Glomerular visceral epithelial cell (primary cell): ENCODE results near the gene MAD1L1.
A peak's percentile ranks its signal among the peaks of the same experiment; 100 is the strongest.

Experiments
- DNase-seq: peaks from one replicate; pipeline ENCODE4 v3.0.0-alpha.2; 2016; ENCODE audit errors: extremely low spot score

Gene MAD1L1

DNA sequence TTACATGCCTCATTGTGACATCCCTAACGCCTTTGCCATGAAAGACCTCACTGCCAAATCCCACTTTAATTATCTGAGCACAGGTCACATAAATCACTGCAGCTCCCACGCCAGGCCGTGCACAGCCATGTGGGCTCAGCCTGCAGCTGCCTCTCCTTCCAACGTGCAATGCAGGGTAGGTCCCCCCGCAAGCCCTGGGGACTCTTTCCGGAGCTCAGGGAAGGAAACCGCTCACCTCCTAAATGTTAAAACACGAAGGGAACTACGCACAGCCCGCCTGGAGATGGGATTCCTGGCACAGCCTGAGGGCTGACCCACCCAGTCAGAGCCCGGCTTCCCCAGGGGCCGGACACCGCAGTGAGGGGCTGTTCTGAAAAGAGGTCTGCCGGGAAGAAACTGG, 128.0 kb downstream of the MAD1L1 start:
- DNase-seq, result no peak

DNA sequence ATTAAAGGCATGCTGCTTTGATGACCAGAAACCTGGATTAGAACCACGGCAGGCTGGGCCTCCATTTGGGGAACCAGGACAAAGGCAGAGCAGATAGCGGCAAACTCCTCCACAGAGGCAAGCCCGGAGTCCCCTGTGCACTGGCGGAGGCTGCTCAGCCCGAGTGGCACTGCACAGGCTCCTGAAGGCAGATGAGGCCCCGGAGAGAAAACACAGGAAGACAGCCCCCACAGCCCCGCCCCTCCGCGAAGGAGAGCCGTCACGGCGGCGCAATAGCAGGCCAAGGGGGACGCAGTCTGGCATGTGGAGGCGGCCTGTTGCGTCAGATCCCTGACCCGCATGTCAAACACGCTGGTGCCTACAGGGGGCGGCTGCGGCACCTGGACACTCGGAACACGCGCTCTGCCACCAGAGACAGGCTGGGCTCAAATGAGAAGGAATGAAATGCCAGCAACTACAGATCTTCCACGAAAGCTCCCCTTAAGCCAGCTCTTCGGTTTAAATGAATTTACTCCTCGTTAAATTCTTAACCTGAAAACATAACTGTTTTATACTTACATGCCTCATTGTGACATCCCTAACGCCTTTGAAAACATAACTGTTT, 128.5 kb downstream of the MAD1L1 start:
- peak; percentile 62 for DNase-seq

- no peak for DNase-seq
Observed at GRCh38 chr7:2103071-2103898, 129.5 kb downstream of the MAD1L1 start.

GRCh38 chr7:2102375-2102723, 130.4 kb downstream of the MAD1L1 start:
- DNase-seq, result no peak

- DNase-seq, result no peak
Observed at GRCh38 chr7:2101630-2102374, 130.9 kb downstream of the MAD1L1 start.

GRCh38 chr7:2100278-2101208, 132.2 kb downstream of the MAD1L1 start:
- no peak for DNase-seq

DNA sequence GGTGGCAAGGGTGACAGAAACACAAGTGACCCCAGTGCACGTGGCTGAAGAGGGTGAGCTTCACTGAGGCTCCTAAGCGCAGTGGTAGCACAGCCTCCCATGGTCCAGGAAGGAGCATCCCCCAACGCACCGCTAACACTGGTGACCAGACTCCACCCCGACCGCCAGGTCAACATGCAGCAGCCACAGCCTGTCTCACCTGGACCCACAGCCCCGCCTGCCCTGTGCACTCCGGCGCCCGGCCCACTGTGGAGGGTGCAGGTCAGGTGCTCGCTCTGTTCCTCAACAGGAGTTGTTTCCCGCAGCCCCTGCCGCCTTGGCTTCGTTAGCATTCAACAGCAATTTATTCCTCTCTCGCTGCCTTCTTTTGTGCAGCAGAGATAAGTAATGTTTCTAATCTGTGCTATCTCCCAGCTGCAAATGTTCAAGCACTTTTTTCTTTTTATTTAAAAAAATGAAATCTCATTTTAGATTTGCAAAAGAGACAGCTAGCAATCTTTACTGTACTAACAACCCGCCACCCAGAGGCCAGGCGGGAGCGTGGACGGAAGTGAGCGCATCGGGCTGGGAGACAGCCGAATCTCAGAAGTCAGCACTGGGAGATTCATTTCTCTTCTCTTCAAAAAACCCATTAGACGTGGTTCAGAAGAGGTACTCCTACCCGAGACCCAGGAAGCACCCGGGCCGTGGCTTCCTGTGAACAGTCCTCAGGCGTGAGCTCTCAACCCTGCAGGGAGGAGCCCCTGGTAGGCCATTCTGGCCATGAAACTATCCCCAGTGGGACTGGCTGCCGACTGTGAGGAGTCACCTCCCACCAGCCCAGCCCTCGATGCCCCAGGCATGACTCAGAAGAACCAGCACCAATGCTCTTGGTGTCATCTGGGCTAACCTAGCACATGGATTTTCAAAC, 133.4 kb downstream of the MAD1L1 start:
- DNase-seq, result peak; percentile 26

DNA sequence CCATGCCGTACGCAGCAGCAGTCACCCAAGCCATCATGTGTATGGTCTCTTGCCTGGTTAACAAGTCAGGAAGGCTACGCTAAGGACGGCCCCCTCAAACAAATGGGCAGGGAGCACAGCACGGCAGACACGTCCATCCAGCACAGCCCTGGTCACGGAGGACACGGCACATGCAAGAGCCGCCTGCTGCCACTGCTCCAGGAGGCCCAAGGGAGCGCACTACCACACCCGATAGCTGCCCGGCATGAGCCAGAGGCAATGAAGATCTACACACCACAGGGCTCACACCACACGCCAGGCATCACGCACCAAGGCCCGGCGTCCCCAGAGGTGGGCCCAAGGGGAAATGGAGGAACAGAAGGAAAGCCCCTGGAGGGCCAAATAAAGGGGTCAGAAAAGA, 134.2 kb downstream of the MAD1L1 start:
- DNase-seq, result no peak

DNA sequence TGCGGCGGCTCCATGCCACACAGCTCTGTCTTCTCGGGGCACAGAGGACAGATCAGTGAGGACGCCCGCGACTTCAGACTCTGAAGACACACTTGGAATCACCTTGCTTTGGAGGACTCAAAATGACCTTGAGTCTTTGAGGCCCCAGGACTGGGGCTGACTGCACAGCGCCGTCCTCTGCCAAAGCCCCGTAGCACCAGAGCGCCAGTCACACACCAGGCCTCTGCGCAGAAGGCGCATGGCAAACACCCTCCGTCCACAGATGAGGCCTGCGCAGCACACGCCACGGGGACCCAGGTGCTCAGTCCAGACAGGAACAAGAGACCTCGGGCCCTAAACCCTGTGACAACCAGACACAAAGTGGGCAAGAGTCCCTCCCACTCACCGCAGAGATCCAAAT, 134.7 kb downstream of the MAD1L1 start:
- DNase-seq, result no peak

- DNase-seq, result no peak
Observed at GRCh38 chr7:2097492-2097891, 135.3 kb downstream of the MAD1L1 start.

GRCh38 chr7:2096692-2097387, 135.9 kb downstream of the MAD1L1 start:
- no peak for DNase-seq

DNA sequence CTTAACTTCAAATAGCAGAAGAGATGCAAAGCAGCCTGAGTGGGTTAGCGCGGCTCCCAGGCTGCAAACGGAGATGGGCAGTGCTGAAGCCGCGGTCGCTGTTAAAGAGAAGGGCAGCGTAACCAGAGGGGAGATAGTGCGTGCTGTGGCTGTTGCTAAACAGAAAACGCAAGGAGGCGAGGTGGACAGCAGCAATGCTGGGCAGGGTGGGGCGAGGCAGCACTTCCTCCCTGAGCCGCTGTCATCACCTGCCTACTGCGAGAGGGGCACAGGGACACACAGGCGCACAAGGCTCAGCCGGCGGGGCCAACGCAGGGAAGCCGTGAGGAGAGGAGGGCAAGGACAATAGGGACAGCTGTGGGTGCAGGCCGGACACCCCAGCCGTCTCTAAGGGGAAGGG, 137.3 kb downstream of the MAD1L1 start:
- no peak for DNase-seq

- DNase-seq, result no peak
Observed at GRCh38 chr7:2094454-2095045, 138.2 kb downstream of the MAD1L1 start.

DNA sequence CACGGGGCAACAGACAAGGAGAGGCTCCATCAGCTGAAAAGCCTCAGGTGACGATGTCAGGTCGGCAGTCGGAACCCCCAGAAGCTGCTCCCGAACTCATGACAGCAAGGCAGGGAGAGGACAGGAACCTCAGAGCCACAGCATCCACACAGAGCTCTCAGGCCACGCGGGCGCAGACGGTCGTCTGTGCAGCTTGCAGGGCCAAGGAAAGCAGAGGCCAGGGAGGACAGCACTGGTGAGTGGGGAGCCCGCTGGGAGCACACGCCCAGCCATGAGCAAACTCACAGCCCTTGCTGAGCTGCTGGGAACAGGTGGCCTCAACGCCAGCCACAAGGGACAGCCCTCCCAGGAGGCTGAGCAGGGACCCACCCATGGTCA, 138.9 kb downstream of the MAD1L1 start:
- no peak for DNase-seq

DNA sequence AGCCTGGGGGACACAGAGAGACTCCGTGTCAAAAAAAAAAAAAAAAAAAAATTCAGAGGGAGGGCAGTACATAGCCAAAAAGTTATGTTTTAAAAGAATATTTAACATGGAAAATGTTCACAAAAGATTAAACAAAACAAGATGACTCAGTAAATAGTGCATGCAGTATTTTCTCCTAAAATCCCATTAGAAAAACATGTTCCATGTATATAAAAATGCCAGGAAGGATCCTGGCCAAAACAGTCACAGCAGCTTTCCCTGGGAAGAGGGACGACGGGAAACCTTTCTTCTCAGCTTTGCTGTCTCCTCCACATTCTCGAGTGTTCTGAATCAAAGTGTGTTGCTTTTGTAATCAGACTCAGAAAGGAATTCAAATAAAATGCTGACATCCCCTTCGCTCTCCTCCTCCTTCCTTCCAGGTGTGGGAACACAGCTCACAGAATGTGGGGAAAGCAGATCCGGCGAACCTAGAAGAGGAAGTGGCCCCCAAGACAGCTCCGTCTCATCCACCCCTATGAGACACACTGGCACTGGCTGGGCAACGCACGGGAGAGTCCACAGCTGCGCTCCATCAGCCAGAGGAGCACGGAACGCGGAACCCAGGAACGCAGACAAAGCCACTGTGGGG, 139.4 kb downstream of the MAD1L1 start:
- DNase-seq, result no peak

GRCh38 chr7:2092279-2092678, 140.5 kb downstream of the MAD1L1 start:
- DNase-seq, result no peak

DNA sequence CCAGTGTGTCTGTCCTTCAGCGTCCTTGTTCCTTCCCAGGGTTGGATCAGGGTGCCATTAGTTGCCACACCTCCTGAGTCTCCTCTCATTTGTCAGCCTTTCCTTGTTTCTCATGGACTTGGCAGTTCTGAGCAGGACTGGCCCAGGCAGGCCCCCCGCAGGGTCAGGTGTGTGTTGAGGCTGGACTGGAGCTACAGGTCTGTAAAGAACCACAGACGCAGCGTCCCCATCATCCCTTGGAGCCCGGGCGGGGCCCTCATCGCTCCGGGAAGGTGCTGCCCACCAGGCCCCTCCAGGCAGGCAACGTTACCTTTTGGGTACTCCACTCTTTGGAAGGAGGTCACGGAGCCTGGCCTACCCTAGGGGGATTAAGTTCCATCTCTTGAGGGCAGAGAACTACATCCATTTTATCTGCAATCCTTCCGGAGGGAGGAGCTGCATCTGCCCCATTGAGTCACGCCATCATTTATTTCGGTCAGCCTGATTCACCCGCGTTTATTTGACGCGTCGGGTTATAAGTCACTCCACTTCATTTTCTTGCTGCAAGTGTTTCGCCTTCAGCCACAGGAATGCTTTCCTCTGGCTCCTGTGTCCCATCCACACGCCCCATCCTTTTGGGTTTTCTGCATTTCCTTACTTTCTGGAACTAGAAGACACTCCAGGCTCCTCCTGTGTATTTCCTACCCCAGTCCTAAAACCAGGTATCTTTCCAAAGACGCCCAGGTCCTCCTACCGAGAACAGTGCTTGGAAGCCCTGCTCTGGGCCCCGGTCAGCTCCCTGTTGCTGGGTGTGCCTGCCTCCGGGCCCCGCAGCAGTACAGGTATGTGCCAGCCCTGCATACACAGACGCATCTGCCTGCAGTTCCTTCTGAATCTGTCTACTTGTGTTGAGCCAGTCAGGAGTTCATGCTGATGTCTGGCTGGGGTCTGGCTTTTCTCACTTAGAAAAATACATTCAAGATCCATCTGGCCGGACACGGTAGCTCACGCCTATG, 141.9 kb downstream of the MAD1L1 start:
- no peak for DNase-seq

DNA sequence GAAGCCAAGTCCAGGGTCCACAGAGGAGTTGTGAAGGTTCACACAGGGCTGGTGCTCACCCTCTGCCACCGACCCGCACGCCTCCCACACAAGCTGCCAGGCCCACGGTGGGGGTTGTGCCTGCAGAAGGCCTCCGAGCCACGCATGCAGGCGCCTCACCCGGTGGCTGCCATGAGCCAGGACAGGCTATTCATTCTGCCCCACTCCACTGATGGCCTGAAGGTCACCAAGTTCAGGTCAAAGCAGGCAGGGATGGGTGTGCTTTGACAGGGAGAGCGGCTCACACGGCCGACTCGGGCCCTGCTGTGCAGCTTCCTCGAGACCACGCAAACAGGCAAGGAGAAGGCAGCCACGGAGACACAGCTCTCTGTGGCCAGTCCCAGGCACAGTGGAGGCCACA, 143.9 kb downstream of the MAD1L1 start:
- DNase-seq, result no peak
